Transverse colon (tissue), 4 donors: ENCODE measurements around the gene PACRG.

Experiments used
- CTCF ChIP-seq, 5 experiments: fragments of 200-600 bp in 3 of 5; fragments of 450-650 bp in 2 of 5; sonication (generic) in 3 of 5; IDR thresholded peaks; 1 replicate in 2 of 5; 2 replicates in 3 of 5; pipeline ENCODE4 v1.5.1; 2016 to 2017; ENCODE audit warnings: antibody characterized with exemption in 5 of 5, inconsistent platforms in 3 of 5, mild to moderate bottlenecking in 2 of 5, moderate library complexity in 1 of 5
- POLR2A ChIP-seq: fragments of 450-650 bp; IDR thresholded peaks from one replicate; pipeline ENCODE4 v1.6.1; 2016; ENCODE audit warnings: antibody characterized with exemption, mild to moderate bottlenecking, moderate library complexity
- POLR2AphosphoS5 ChIP-seq, 3 donors: sonication (generic); formaldehyde crosslinking; IDR thresholded peaks; one replicate each; pipeline ENCODE4 v1.6.1; 2016; ENCODE audit warnings: antibody characterized with exemption in 3 of 3

GRCh38 chr6:162679681-162680080 lies 48.1 kb upstream of the PACRG start:
- TF ChIP-seq CTCF (IDR thresholded peaks at IDR 0.05) = no peak
- TF ChIP-seq POLR2AphosphoS5 (IDR thresholded peaks at IDR 0.05) = no peak
- TF ChIP-seq POLR2A = no peak
